ENCODE measurements around the gene CASZ1.

The CASZ1 gene

DNA sequence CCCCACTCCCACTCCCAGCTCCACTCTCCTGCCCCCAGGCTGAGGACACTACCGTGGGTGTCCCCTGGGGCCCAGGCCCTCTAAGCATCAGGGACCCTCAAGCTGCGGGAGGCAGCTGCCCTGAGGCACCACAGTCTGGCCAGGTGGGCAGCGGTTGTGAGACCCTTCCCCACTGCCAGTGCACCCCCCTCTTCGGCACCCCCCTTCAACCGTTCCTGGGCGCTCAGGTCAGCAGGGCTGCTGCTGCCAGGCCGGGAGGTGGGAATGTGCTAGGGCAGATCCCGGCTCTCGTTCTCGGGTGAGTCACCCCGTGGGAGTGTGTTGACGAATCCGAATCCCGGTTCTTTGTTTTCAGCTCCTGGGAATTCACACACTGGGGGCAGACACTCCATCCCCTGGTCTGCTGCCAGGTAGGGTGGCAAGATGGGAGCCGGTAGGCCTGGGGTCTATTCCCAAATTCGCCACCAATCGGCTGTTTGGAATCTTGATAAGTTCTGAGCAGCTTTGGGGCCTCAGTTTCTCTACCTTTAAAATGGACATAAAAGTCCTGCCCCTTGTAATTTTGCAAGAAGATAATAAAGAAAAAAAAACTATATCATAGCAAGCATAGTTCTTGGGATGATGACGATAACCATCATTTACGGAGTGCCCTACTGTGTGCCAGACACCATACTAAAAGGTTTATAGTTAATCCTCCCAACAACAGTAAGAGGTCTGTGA, 28.5 kb upstream of the CASZ1 start:
- DNase-seq = no peak

DNA sequence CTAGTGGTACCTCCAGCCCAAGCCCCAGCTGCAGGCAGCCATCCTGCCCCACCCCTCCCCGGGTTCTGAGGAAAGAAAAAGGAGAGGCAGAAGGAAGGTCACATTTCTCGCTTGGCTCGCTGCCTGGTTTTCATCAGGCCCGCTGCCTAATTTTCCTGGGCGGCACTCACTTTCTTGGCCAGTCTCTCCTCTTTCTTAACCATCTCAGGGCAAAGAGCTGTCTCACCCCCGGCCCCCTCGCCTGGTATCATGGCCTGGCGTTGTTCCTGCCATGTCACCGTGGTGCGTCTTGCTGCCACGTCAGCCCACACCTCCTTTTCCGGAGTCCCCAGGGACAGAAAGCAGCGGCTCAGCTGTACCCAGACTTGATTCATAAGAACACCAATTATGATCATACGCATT, 26.6 kb upstream of the CASZ1 start:
- no peak for DNase-seq

DNA sequence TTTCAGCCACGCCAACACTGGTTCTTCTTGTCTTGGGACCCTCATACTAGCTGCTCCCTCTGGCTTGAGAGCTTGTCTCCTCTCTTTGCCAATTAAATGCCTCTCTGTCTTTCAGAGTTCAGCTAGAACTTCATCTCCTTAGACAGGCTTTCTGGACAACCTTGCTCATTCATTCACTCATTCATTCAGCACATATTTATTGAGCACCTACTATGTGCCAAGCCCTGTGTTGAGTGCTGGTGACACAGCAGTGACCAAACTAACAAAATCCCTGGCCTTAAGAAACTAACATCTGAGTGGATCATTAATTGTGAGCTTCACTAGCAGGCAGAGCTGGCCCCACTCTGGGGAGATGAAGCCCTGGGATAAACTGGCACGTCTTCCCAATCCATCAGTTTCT, 24.9 kb upstream of the CASZ1 start:
- no peak for DNase-seq

DNA sequence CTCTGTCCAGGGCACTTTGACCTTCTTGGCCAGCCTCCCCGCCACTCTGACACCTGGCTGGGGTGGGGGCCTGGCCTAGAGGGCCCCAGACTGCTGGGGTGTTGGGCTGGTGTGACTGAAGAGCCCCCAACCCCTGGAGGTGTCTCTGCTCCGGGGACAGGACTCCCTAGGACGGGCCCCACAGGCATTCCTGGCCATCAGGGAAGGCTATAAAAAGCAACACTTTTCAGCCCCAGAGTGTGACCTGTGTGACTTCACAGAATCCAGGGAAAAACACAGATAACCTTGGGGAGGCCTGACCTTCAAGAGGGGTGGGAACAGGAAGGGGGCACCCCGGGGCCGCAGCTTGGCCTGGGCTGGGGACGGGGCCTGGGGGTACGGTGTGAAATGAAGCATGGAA, 24.0 kb upstream of the CASZ1 start:
- DNase-seq = no peak

DNA sequence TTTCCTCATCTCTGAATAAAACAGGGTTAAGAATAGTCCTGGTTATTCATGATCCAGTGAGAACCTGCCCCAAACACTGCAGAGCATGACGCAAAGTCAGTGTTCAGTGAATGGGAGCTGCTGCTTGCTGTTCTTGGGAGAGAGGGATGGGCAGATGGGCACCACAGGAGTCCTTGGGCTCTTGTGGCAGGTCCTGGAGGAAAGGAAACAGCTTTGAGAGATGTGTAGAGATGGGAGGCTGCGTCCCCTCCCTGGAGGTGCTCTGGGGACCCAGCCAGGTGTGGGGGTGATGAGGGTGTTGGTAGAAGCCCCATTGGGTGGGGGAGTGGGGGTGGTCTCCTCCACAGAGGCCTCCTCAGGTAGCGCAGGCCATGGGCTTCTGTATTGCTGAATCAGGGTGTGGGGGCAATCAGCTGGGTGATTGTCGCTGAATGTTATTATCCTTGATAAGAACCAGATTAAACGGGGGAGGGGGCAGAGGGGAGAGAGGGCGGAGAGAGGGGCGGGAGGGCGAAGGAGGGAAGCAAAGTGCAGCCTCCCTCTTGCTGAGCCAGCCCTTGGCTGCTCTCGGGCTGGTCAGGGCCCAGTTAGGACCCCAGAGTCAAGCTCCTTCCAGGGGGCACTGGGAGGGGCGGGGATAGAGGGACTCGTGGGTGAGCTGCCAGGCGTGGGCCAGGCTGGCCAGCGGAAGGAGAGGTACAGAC, 22.9 kb upstream of the CASZ1 start:
- no peak for DNase-seq

DNA sequence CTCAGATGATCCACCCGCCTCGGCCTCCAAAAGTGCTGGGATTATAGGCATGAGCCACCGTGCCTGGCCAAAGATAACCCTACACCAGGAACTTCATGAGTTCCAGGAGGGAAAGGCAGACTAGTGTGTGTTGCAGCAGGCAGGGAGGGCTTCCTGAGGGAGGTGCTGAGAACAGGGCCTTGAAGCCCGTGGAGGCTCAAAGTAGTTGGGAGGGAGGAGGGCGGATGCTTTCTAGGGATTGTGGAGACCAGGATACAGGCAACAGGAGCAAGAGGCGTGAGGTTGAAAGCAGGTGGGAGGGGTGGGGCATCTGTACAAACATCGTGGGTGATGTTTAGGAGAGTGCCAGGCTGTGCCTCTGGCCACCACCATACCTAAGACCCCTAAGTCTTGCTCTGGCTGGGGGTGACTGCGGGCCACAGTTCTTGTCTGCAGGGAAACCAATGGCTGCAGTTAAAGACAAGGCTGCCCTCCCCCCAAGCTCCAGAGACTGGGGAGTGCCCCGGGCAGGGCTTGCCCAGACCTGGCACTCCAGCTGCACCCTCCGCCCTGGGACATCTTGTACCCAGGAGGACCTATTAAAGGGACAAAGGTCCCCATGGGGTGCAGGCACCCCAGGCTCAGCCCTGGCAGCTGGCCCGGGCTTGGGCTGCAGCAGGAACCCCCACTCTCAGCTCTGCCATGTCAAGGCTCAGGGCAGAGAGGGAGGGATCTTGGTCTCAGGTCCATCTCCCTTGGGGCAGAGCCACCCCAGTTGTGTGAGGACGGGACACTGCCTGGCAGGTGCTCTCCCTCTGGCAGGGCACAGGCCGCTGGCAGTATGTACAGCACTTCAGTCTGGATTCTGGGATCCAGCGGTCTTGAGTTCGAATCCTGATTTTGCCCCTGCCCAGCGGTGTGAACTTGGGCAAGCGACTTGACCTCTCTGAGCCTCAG, 22.1 kb upstream of the CASZ1 start:
- DNase-seq = no peak

DNA sequence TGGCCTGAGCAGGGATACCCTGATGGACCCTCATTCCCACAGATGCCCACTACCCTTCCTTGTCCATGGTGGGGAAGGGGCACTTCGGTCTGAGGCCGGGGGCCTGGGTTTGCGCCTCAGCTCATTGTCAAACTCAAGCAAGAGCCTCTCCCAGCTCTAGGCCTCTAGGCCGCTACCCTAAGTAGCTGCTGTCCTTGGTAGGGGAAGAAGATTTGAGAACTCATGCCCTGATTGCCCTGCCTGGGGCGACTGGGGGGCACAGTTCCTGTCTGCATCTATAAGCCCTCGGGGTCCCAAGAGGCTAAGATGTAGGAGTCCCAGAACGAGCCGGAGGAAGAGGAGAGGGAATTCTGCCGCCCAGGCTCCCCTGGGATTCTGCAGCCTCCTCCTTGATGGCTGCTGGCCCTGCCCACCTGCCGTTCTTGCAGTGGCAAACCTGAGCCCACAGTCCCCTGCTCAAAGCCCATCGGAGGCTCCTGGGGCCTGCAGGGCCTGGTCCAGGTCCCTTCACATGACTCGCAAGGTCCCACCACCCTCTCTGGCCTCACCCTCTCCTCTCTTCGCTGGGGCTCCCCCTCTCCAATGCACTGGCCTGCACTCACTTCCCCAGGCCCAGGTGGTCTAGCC, 20.4 kb upstream of the CASZ1 start:
- DNase-seq = no peak

DNA sequence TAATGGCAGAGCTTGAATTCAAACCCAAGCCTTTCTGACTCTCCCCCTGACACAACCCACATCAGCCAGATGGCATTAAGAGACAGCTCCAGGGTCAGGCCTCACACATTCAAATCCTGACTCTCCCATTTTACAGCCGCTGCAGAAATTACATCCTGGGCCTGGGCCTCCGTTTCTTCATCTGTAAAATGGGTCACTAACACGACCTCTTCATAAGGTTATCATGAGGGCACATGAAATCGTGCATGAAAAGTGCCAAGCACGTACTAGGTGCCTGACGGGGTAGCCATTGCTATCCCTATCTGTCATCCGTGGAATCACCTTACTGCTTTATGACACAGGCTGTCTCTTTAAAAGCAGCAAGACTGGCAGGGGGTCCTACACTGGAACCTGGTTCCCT, 19.8 kb upstream of the CASZ1 start:
- DNase-seq = no peak

DNA sequence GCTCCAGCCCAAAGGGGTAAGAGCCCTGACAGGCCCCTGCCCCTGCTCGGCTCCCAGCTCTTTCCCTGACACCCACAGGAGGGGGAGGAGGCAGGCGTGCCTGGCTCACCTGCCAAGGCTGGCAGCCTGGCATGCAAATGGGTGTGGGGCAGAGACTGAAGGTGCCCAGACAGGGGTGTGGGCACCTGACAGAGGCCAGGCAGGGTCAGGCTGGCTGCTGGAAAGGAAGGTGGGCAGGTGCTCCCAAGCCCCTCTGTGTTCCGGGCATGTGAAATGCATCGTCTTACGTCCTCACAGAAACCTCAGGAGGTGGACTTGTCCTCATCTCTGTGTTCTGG, 19.4 kb upstream of the CASZ1 start:
- no peak for DNase-seq

DNA sequence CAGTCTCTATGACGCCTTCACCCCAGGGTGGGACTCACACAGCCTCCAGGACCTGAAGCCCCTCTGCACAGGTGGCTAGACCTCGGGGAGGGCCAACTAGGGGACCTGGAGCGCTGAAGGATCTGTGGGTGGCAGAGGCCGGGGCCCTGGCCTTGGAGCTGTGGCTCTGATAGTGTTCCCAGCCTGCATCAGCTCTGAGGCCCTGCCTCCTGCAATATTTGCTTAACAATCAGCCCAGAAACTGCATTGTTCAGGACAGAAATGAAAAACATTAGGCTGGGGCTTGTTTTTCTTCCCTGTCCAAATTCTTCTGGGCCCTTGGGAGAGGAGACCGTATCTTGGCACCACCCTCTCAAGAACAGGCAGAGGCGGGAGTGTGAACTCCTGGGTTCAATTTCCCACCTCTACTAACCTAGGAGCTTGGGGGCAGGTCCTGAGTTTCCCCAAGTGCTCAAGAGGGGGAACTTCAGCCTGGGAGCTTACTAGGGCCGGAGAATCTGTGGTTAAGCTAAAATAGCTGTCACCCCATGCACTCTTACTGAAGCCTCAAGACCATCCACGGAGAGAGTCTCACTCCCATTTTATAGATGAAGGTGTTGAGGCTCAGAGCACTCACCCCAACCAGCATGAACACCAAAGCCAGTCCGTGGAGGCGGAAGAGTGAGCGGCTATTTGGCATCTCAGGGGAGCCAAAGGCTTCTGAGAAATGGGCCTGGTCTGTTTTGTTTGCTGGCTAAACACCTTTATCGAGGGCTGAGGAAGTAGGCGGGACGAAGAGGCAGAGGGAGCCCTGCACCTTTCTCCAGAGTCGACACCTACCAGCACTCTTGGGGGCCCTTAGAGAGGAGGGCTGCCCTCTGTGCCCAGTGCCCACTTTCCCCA, 18.8 kb upstream of the CASZ1 start:
- no peak for DNase-seq

DNA sequence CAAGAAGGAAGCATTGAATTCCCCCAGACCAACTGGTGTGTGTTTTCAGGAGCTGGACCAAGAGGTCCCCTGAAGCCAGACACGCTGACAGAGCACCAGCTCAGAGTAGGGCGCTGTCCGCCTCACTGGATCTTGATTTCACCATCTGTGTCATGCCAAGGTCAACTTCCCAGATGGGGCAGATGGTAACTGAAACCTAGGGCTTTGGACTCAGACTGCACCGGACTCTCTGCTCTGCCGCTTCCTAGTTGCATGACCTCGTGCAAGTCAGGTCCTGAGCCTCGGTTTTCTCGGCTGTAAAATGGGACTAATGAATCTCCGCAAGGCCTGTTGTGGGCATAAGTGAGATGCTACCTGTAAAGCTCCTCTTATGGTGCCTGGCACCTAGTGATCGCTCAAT, 17.9 kb upstream of the CASZ1 start:
- DNase-seq = no peak

DNA sequence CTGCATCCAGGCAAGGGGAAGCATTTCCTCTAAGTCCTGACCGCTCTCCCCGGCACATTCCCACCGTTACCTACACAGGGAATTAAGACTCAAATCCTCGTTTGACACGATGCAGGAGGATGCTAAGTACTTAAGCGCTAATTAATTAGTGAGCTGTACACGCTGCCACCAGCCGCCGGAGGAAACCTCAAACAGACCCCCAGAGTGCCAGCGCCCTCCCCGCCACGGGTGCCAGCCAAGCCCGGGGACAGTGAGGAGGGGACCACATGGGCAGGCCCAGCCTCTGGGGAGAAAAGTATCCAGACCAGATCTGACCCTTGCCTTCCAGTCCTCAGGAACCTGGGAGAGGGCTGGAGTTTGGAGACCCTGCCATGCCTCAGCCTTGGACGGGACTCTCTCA, 17.4 kb upstream of the CASZ1 start:
- DNase-seq = no peak

DNA sequence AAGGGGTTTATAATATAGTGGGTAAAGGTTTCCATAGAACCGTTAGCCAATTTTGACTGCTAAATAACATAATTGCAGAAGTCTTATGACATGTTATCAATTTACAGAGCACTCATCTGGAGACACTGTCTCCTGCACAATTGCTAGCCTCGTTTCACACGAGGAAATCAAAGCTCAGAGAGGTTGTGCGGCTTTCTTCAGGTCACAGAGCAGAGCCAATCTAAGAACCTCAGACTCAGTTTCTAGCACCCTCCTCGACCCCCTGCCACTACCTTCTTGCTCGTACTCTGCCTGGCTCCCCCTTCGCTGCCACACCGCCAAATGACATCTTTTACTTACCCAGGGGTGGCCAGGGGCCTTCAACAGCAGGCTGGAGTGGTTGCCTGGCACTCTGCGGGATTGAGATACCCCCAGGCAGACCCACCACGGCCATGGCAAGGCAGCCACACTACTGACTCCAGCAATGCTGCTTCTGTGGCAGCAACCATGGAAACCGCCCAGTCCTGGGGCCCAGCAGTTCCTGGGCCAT, 16.0 kb upstream of the CASZ1 start:
- DNase-seq = no peak

DNA sequence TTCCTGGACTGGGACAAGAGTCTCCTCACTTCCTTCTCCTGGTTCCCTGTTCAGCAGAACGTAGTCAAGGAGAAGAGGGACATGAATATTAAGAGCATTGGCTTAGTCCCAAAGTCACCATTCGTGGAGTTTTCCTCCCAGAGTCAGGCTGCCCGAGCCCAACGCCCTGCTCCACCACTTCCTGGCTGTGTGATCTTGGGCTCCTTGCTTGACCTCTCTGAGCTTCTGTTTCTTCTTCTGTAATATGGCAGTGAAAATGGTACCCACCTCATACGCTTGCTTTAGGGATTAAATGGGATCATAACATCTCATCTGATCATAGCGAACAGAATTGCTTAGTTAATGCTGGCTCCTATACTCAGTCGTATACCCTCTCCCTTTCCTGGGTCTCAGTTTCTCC, 12.0 kb upstream of the CASZ1 start:
- no peak for DNase-seq

DNA sequence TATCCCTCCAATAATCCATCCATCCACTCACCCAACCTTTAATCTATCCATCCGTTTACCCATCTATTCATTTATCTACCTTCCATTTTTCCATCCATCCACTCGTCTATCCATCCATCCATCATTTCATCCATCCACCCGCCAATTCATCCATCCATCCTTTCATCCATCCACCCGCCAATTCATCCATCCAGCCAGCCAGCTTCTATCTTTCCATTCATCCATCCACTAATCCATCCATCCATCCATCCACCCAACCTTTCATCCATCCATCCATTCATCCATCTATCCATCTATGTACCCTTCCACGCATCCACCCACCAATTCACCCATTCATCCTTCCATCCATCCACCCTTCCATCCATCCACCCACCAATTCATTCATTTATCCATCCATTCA, 10.5 kb upstream of the CASZ1 start:
- no peak for DNase-seq

DNA sequence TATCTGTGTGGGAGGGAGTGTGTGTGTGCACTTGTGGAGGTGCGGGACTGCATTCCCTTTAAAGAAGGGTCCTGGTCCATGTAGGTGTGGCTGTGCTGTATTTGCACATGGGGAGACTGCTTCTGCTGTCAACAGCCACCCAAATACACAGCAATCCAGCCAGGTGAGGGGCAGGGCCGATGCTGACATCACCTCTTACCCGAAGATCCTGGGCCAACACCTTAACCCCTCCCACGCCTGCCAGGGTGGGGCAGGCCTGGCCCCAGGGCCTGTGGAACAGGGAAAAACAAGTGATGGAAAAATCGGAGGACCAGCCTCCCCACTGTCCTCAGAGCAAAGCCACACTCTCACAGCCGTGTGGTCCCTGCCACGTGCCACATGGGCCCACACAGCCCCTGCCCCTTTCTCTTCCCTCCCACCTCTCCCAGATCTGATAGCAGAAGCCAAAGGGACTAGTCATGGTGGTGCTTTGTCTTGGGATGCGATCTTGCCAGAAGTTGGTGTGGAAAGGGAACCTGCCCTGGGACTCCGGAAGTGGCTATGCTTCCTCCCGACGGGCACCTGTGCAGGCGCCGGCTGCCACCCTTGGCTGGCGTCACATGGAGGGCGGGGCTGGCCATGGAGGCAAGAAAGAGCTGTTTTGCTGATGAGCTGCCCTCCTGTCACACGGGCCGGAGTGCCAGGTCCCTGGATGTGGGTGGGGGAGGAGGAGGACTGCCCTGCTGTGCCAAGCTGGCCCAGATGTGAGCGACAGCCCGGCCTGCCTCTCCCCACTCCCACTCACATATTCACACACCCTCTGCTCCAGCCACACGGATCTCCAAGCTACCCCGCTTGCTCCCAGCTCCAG, 7.8 kb upstream of the CASZ1 start:
- no peak for DNase-seq

DNA sequence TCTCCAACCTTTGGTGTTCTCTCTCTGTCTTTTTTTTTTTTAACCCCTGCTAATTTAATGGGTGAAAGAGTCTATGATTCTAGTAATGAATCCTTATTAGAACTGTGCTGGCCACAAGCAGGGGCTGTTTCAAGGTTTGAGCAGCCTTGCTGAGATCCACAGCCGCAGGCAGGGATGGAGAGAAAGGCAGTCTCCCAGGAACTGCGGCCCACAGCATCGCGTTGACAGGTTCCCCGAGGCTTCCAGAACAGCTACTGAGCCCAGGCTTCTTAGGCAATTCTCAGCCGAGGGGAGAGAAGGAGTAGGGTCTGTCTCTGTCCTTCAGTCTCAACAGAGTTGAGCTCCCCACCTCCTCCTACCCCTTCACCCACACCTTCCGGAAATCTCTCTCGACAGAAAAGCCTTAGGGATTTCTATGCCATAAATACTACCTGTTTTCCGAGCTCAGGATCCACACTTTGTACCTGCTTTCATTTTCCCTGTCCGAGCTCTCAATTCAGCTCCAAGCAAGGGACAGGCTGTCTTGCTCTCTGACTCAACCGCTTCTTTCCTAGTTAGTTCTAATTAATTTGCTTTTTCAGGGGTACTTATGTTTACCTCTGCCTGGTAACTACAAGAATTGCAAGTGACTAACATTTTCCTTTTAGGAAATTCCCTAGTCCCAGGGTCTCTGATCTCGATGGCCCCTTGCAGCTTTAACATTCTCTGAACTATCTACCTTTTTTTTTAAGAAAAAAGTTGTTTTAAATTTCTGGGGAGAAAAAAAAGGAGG, 6.7 kb upstream of the CASZ1 start:
- no peak for DNase-seq

DNA sequence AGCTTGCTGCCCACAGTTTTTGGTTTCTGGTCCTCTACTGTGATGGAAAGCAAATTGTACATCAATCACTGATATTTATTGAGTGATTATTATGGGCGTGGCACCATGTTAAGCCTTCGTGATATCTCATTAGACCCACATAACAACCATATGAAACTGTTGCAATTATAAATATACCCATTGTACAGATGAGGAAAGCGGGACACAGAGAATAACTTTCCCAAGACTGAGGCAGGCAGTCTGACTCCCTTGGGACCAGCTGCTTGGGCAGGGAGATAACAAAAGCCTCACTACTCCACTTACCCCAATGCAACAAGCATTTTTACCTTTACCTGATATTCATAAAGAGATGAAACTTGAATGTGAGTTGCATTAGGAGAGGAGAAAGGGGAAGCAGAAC, 4.3 kb upstream of the CASZ1 start:
- DNase-seq = no peak

DNA sequence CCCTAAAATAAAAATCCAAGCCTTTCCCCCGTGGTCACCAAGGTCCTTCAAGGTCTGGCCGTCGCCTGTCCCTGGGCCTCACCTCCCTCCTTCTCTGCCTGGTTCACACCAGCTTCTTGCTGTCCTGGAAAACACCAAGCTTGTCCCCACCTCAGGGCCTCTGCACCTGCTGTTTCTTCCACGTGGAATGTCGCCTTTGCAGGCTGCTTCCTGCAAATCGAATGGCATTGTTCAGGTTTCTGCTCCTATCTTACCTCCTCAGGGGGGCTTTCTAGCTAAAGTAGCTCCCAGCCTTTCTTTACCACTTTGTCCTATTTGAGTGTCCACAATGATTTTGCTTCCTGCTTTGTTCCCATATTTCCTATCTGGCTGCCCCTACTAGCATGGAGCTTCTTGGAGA, 3.3 kb upstream of the CASZ1 start:
- DNase-seq = no peak

DNA sequence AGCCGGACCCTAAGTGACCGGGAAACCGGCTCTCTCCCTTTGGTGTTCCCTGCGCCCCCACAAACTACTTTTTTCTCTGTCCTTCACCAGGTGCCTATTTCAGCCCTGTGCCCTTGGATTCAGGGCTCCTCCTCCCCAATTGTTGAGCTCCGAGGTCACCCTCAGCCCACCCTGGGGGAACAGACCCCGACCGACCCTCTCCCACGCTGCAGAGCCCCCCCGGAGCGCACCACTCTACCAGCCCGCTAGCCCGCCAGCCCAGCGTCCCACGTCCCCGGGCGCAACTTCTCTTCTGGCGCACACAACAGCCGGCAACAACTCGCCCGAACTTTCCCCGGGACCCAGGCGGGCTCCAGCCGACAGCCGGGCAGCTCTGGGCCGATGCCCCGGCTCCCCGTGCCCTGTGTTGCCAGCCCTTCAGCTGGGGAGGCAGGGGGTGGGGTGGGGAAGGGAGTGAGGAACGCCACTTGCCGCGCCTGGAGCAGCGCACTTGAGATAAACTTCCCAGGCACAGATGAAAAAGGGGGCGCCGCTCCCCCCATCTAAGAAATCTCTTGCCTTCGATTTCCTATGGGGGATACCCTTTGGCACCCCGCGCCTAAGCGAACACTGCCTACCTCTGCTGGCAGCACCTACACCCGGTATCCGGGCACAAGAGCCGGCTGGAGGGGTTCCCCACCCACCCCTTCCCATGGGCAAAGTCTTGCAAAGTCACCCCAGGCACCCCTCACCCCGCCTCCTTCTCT, 997 bp downstream of the CASZ1 start:
- no peak for DNase-seq

Data from suppressor macrophage treated with lipopolysaccharide for 1 hour (primary cell).